A549 (cell line): ENCODE results near the gene ATP2A3. TPM values are rescaled to one million over a fixed set of nuclear protein-coding genes. Genes with fewer than 3 reads are reported as not detected.

Experiments used
- ATAC-seq, 2 experiments: fragments of 200-7000 bp in 1 of 2; fragments of >200 bp in 1 of 2; cut with Nextera tagmentation in 1 of 2; cut with Tn5 transposase in 1 of 2; 3 replicates each; pipeline versions ENCODE4 v1.8.0 to v1.9.1; 2018 to 2020; ENCODE audit warnings: mild to moderate bottlenecking in 1 of 2, moderate library complexity in 1 of 2
- CTCF ChIA-PET: fragments of 300-600 bp; sonication (Branson Sonifier 250); formaldehyde crosslinking; extraction: SDS; loops from one replicate; lab custom pipeline; 2021; ENCODE audit warnings: antibody characterized with exemption, inconsistent platforms; lab: Yijun Ruan, JAX
- POLR2A ChIA-PET: fragments of 350-600 bp; formaldehyde crosslinking; extraction: SDS; loops from one replicate; lab custom pipeline; 2021; ENCODE audit warnings: antibody characterized with exemption, inconsistent platforms; lab: Yijun Ruan, JAX
- DNase-seq, 2 experiments: peaks; one replicate each; pipeline versions ENCODE4 v3.0.0 to v3.0.0-alpha.2; 2011 to 2016; ENCODE audit warnings: low read depth in 1 of 2, low spot score in 1 of 2
- FAIRE-seq: peaks from 2 replicates; lab custom pipeline; 2011; peaks lifted over from hg19 to GRCh38; lab: Jason Lieb, UNC
- H3K27ac ChIP-seq, 2 experiments: fragments of >200 bp; sonication (Bioruptor Twin); formaldehyde crosslinking; 3 replicates each; pipeline ENCODE4 v1.5.1; 2016 to 2017
- H3K4me1 ChIP-seq: fragments of >200 bp; sonication (Bioruptor Twin); formaldehyde crosslinking; 3 replicates; pipeline ENCODE4 v1.6.1; 2016
- H3K4me2 ChIP-seq: fragments of >200 bp; sonication (Bioruptor Twin); formaldehyde crosslinking; 3 replicates; pipeline ENCODE4 v1.6.1; 2016
- H3K4me3 ChIP-seq: fragments of >200 bp; sonication (Bioruptor Twin); formaldehyde crosslinking; 3 replicates; pipeline ENCODE4 v1.5.1; 2016
- H3K9me3 ChIP-seq: fragments of >200 bp; sonication (Bioruptor Twin); formaldehyde crosslinking; 3 replicates; pipeline ENCODE4 v1.6.1; 2016
- ATOH8 ChIP-seq: fragments of 250-450 bp; sonication (Bioruptor Pico); IDR thresholded peaks from 2 replicates; pipeline ENCODE4 v1.5.0; 2020; ENCODE audit warnings: low read depth, mild to moderate bottlenecking, moderate library complexity
- BHLHE40 ChIP-seq: IDR thresholded peaks from 2 replicates; pipeline ENCODE4 v1.6.1; 2012; ENCODE audit warnings: low read depth, low read length, inconsistent platforms
- CBX8 ChIP-seq: fragments of 200-600 bp; sonication (generic); IDR thresholded peaks from 2 replicates; pipeline ENCODE4 v1.6.1; 2016
- EHMT2 ChIP-seq: fragments of 200-600 bp; sonication (generic); IDR thresholded peaks from 2 replicates; pipeline ENCODE4 v1.6.1; 2016; ENCODE audit warnings: antibody characterized with exemption, low read depth, mild to moderate bottlenecking, moderate library complexity
- EP300 ChIP-seq, 2 experiments: fragments of >200 bp; sonication (Bioruptor Twin); formaldehyde crosslinking; IDR thresholded peaks; 2 replicates in 1 of 2; 3 replicates in 1 of 2; pipeline ENCODE4 v1.6.1; 2016 to 2017
- HES2 ChIP-seq: fragments of >200 bp; sonication (Bioruptor Twin); formaldehyde crosslinking; IDR thresholded peaks from 2 replicates; pipeline ENCODE4 v1.6.1; 2016
- HOXB13 ChIP-seq: fragments of 250-450 bp; sonication (Bioruptor Pico); IDR thresholded peaks from 2 replicates; pipeline ENCODE4 v1.5.0; 2020; ENCODE audit warnings: low read depth, mild to moderate bottlenecking, moderate library complexity
- JUN ChIP-seq, 2 experiments: fragments of >200 bp; sonication (Bioruptor Twin); formaldehyde crosslinking; IDR thresholded peaks; 2 replicates in 1 of 2; 3 replicates in 1 of 2; pipeline ENCODE4 v1.6.1; 2016 to 2017
- KDM5A ChIP-seq: fragments of 200-600 bp; sonication (generic); IDR thresholded peaks from 2 replicates; pipeline ENCODE4 v1.6.1; 2016; ENCODE audit warnings: antibody characterized with exemption, mild to moderate bottlenecking
- PHF8 ChIP-seq: fragments of 200-600 bp; sonication (generic); IDR thresholded peaks from 2 replicates; pipeline ENCODE4 v1.6.1; 2016; ENCODE audit warnings: low read depth, mild to moderate bottlenecking, antibody characterized with exemption, moderate library complexity, borderline replicate concordance
- POLR2A ChIP-seq: IDR thresholded peaks from 2 replicates; pipeline ENCODE4 v1.6.1; 2012; ENCODE audit warnings: mild to moderate bottlenecking, low read length
- POLR2AphosphoS2 ChIP-seq: conservative IDR thresholded peaks from 2 replicates; pipeline ENCODE4 v1.6.1; 2012; ENCODE audit warnings: low read length, improper control_type of control experiment, inconsistent platforms
- RARB ChIP-seq: fragments of 250-450 bp; sonication (Bioruptor Pico); IDR thresholded peaks from 2 replicates; pipeline ENCODE4 v1.8.0; 2021; ENCODE audit warnings: mild to moderate bottlenecking, moderate library complexity
- RFX5 ChIP-seq: fragments of 450-650 bp; IDR thresholded peaks from 2 replicates; pipeline ENCODE4 v1.7.1; 2014; ENCODE audit warnings: antibody characterized with exemption, mild to moderate bottlenecking, moderate library complexity
- SREBF2 ChIP-seq: fragments of 450-650 bp; IDR thresholded peaks from 2 replicates; pipeline ENCODE4 v1.6.1; 2014; ENCODE audit warnings: mild to moderate bottlenecking, moderate library complexity
- TFCP2L1 ChIP-seq: fragments of 250-450 bp; sonication (Bioruptor Pico); IDR thresholded peaks from 2 replicates; pipeline ENCODE4 v1.5.0; 2021; ENCODE audit warnings: mild to moderate bottlenecking
- ZSCAN20 ChIP-seq: fragments of 250-450 bp; sonication (Bioruptor Pico); IDR thresholded peaks from 2 replicates; pipeline ENCODE4 v1.8.0; 2022; ENCODE audit warnings: mild to moderate bottlenecking, moderate library complexity
- WGBS: methylation state at CpG from one replicate; pipeline ENCODE4 v1.1.6; 2017; ENCODE audit errors: missing lambda C conversion rate; 5-methylcytosine and 5-hydroxymethylcytosine counted together
- polyA plus RNA-seq, 4 experiments: library from polyadenylated mRNA; depleted of rRNA in 3 of 4; stranded (reverse); fragments of >200 nt; fragmentation: RNase III in 1 of 4; extraction: RNeasy Plus Mini Kit Qiagen cat#74134 plus additional on column Dnase treatment in 1 of 4; gene quantifications; 2 replicates in 3 of 4; 3 replicates in 1 of 4; pipeline ENCODE4 v1.2.3, GENCODE V29; 2011 to 2017
- TF ChIP-seq, protein P1 (sequence below): IDR thresholded peaks from 2 replicates; pipeline ENCODE4 v1.6.1; 2012; ENCODE audit warnings: low read depth, borderline replicate concordance
- TF ChIP-seq, protein P2 (sequence below): IDR thresholded peaks from 2 replicates; pipeline ENCODE4 v1.6.1; 2012

ATP2A3 gene
- polyA plus RNA-seq, 2 of the 4 experiments (the other 2 are of a cell fraction): 3.1 to 5.5 TPM

- TF ChIP-seq ATOH8 (CRISPR knock-in tag) (no peak), PHF8 (no peak), ZSCAN20 (no peak), HES2 (no peak), RFX5 (no peak; the same call in 1 of the 2 replicates), KDM5A (no peak), RARB (CRISPR knock-in tag) (no peak), SREBF2 (no peak), POLR2AphosphoS2 (no peak)
Observed at GRCh38 chr17:3890082-3890877, 74.0 kb downstream of the ATP2A3 start (continued).

DNA sequence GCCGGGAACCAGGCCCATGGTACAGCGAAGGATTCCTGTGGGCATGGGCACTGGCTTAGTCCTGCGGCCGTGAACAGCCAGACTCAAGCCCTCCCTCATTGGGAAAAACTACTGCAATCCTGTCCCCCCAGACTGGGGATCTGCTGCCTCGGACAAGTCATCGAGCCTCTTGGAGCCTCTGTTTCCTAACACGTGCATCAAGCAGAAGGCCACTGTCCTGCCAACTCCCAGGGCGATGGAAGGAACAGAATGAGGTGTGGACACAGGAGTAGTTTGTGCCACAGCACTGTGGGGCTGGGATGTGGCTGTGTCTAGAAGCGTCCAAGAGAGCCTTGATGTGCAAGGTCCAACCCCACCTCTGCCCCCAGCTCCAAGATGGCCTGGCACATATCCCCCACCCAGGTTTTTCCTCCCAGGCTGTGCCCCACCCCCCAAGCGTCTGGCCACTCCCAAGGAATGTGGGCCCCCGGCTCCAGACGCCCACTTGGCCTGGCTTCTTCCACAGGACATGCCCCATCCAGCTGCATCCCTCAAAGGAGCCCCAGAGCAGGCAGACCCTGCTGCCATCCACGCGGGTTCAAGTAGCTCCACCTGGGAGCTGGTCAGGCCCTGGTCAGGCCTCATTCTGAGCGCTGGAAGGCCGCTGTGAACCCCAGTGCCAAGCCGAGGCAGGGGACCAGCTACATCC is 74.8 kb downstream of the ATP2A3 start:
- ChIA-PET POLR2A (interaction anchor here (0.6 to 1.3 kb wide), 3 partner anchors 10 to 44 kb away, joined by 3 to 10 read pairs (median 3); partner anchors contain the start of gene NCBP3), CTCF (interaction anchor here (0.6 to 3.7 kb wide), 14 partner anchors 9 to 877 kb away, joined by 3 to 30 read pairs (median 4); partner anchors contain the start of gene NCBP3)
- no peak for ATAC-seq
- no peak for FAIRE-seq
- no peak for DNase-seq
- peak overlapping the region; percentile 87 to 89 for H3K27ac ChIP-seq
- peak overlapping the region; percentile 94 for H3K4me2 ChIP-seq
- H3K4me1 ChIP-seq: peaks cover 73% of the 10 kb centered on the region
- TF ChIP-seq ATOH8 (CRISPR knock-in tag) (0 out of 2 replicates have a peak, but pooled peaks have one; percentile 46), EHMT2 (no peak), ZSCAN20 (no peak), POLR2AphosphoS2 (no peak), CBX8 (no peak), TFCP2L1 (CRISPR knock-in tag) (no peak), HOXB13 (CRISPR knock-in tag) (no peak; the same call in 1 of the 2 replicates), JUN (IDR thresholded peaks at IDR 0.05) (no peak)
- TF ChIP-seq, protein P1, sequence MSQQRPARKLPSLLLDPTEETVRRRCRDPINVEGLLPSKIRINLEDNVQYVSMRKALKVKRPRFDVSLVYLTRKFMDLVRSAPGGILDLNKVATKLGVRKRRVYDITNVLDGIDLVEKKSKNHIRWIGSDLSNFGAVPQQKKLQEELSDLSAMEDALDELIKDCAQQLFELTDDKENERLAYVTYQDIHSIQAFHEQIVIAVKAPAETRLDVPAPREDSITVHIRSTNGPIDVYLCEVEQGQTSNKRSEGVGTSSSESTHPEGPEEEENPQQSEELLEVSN: 0 out of 2 replicates have a peak, but pooled peaks have one; percentile 28
- 84% methylated on average over 12 of the region's 17 CpGs for WGBS
- H3K4me3 ChIP-seq: no peak overlapping the region
- no peaks in the 10 kb centered on the region for H3K9me3 ChIP-seq

GRCh38 chr17:3888343-3889171 is 75.7 kb downstream of the ATP2A3 start:
- POLR2A ChIA-PET: no interaction called here

More at GRCh38 chr17:3888343-3889171, 75.7 kb downstream of the ATP2A3 start:
- DNase-seq (no peak), ATAC-seq (no peak), FAIRE-seq (no peak)
- TF ChIP-seq, protein P2, sequence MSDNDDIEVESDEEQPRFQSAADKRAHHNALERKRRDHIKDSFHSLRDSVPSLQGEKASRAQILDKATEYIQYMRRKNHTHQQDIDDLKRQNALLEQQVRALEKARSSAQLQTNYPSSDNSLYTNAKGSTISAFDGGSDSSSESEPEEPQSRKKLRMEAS: 0 out of 2 replicates have a peak, but pooled peaks have one; percentile 22
- TF ChIP-seq EP300 (IDR thresholded peaks at IDR 0.05) (no peak), BHLHE40 (no peak), TFCP2L1 (CRISPR knock-in tag) (0 out of 2 replicates have a peak, but pooled peaks have one; percentile 34), POLR2A (no peak)
- Histone ChIP-seq H3K4me1 (peaks cover 67% of the 10 kb centered on the region), H3K27ac (peak overlapping the region; percentile 87 to 89), H3K9me3 (no peaks in the 10 kb centered on the region), H3K4me3 (no peak overlapping the region), H3K4me2 (peak overlapping the region; percentile 94; the same call in 1 of the 3 replicates)
- WGBS: 87% methylated on average over 50 of the region's 50 CpGs
- CTCF ChIA-PET: interaction anchor here (0.6 to 3.7 kb wide), 5 partner anchors 25 to 876 kb away, joined by 3 to 30 read pairs (median 9); partner anchors contain the start of gene NCBP3
